GM23338 (cell line): Measurements from ENCODE around the gene RBPJL. TPM values are rescaled to one million over a fixed set of nuclear protein-coding genes. Genes with fewer than 3 reads are reported as not detected.

Source experiments
- ATAC-seq: fragments of 200-7000 bp; cut with Tn5 transposase; 3 replicates; pipeline ENCODE4 v1.9.1; 2020
- DNase-seq: peaks from one replicate; pipeline ENCODE4 v3.0.0-alpha.2; 2015; ENCODE audit warnings: low spot score
- H2AFZ ChIP-seq: fragments of 200-600 bp; sonication (generic); 2 replicates; pipeline ENCODE4 v1.8.0; 2016; ENCODE audit warnings: antibody characterized with exemption, mild to moderate bottlenecking, moderate library complexity
- H3F3A ChIP-seq: fragments of 200-600 bp; sonication (generic); replicated peaks from 2 replicates; pipeline ENCODE4 v1.8.0; 2017; ENCODE audit warnings: antibody characterized with exemption, mixed run types, low read depth
- H3K27ac ChIP-seq: fragments of 200-600 bp; sonication (generic); 2 replicates; pipeline ENCODE4 v1.6.1; 2016; ENCODE audit warnings: low read depth
- H3K27me3 ChIP-seq: fragments of 200-600 bp; sonication (generic); 2 replicates; pipeline ENCODE4 v1.8.0; 2016; ENCODE audit warnings: mild to moderate bottlenecking, mixed run types, moderate library complexity; ENCODE audit not compliant: insufficient read depth
- H3K36me3 ChIP-seq: fragments of 200-600 bp; sonication (generic); 2 replicates; pipeline ENCODE4 v1.8.0; 2016; ENCODE audit warnings: mild to moderate bottlenecking; ENCODE audit not compliant: insufficient read depth
- H3K4me1 ChIP-seq: fragments of 200-600 bp; sonication (generic); 2 replicates; pipeline ENCODE4 v1.8.0; 2016; ENCODE audit warnings: mild to moderate bottlenecking, moderate library complexity; ENCODE audit not compliant: insufficient read depth
- H3K4me2 ChIP-seq: fragments of 200-600 bp; sonication (generic); 2 replicates; pipeline ENCODE4 v1.7.1; 2017; ENCODE audit warnings: mixed run types
- H3K4me3 ChIP-seq: fragments of 200-600 bp; sonication (generic); 2 replicates; pipeline ENCODE4 v1.6.1; 2016; ENCODE audit warnings: mixed run types
- H3K79me2 ChIP-seq: fragments of 200-600 bp; sonication (generic); replicated peaks from 2 replicates; pipeline ENCODE4 v1.8.0; 2017; ENCODE audit warnings: mild to moderate bottlenecking; ENCODE audit not compliant: insufficient read depth
- H3K9me2 ChIP-seq: fragments of 200-600 bp; sonication (generic); 2 replicates; pipeline ENCODE4 v1.8.0; 2017; ENCODE audit not compliant: insufficient read depth
- H4K20me1 ChIP-seq: fragments of 200-600 bp; sonication (generic); replicated peaks from 2 replicates; pipeline ENCODE4 v1.8.0; 2017; ENCODE audit warnings: mild to moderate bottlenecking; ENCODE audit not compliant: insufficient read depth
- H3K27ac Mint-ChIP-seq: 2 replicates; pipeline ENCODE4 v1.8.0; 2020; ENCODE audit warnings: inconsistent platforms, mild to moderate bottlenecking, moderate library complexity, mixed read lengths
- H3K27me3 Mint-ChIP-seq: 3 replicates; pipeline ENCODE4 v1.8.0; 2022; ENCODE audit warnings: low read depth, mild to moderate bottlenecking, moderate library complexity, mixed read lengths, inconsistent platforms; ENCODE audit not compliant: insufficient read depth, poor library complexity
- H3K36me3 Mint-ChIP-seq: 3 replicates; pipeline ENCODE4 v1.8.0; 2021; ENCODE audit warnings: low read depth, mild to moderate bottlenecking, inconsistent platforms, moderate library complexity, mixed read lengths
- H3K4me1 Mint-ChIP-seq: 3 replicates; pipeline ENCODE4 v1.8.0; 2020; ENCODE audit warnings: mild to moderate bottlenecking, inconsistent platforms, mixed read lengths
- H3K4me3 Mint-ChIP-seq: 3 replicates; pipeline ENCODE4 v1.8.0; 2021; ENCODE audit warnings: moderate library complexity, mild to moderate bottlenecking, inconsistent platforms, mixed read lengths
- H3K9me3 Mint-ChIP-seq: 3 replicates; pipeline ENCODE4 v1.8.0; 2020; ENCODE audit warnings: moderate library complexity, mild to moderate bottlenecking, inconsistent platforms, mixed read lengths
- STAT1 ChIP-seq: IDR thresholded peaks from one replicate; pipeline ENCODE4 v1.6.1; 2016; ENCODE audit warnings: antibody characterized with exemption; ENCODE audit not compliant: unreplicated experiment
- ZNF462 ChIP-seq: fragments of 250-450 bp; sonication (Bioruptor Pico); IDR thresholded peaks from 2 replicates; pipeline ENCODE4 v1.5.0; 2020; ENCODE audit warnings: mild to moderate bottlenecking, moderate library complexity
- polyA plus RNA-seq: library from polyadenylated mRNA; unstranded; fragments of >200 nt; fragmentation: Nextera tagmentation; extraction: Ambion mirVana; gene quantifications from 2 replicates; pipeline ENCODE4 v1.2.1, GENCODE V29; 2016
- total RNA-seq: library from RNA; depleted of rRNA; stranded (reverse); fragments of >200 nt; shearing (Covaris generic); gene quantifications from 2 replicates; pipeline ENCODE4 v1.2.3, GENCODE V29; 2014
- TF ChIP-seq, protein P1 (sequence below): IDR thresholded peaks from one replicate; pipeline ENCODE4 v1.6.1; 2018; ENCODE audit warnings: antibody characterized with exemption; ENCODE audit not compliant: unreplicated experiment

The RBPJL gene
- total and polyA plus RNA-seq, 2 experiments from 2014 or later, result 0.44 to 0.66 TPM

- Mint-ChIP-seq H3K36me3 (peaks cover 5% of the 10 kb centered on the region; the same call in 2 of the 3 replicates), H3K4me3 (no peak overlapping the region), H3K27me3 (no peaks in the 10 kb centered on the region), H3K9me3 (no peaks in the 10 kb centered on the region), H3K27ac (no peak overlapping the region), H3K4me1 (peaks cover 12% of the 10 kb centered on the region)
- Histone ChIP-seq H3K27ac (no peak overlapping the region), H3K36me3 (no peaks in the 10 kb centered on the region), H3F3A (no peaks in the 10 kb centered on the region), H4K20me1 (no peaks in the 10 kb centered on the region), H3K27me3 (no peaks in the 10 kb centered on the region), H3K4me3 (no peak overlapping the region), H3K4me1 (no peaks in the 10 kb centered on the region), H2AFZ (no peak overlapping the region), H3K9me2 (no peaks in the 10 kb centered on the region), H3K79me2 (no peaks in the 10 kb centered on the region), H3K4me2 (no peak overlapping the region)
- no peak for DNase-seq
- no peak for TF ChIP-seq ZNF462 (CRISPR knock-in tag)
- TF ChIP-seq, protein P1, sequence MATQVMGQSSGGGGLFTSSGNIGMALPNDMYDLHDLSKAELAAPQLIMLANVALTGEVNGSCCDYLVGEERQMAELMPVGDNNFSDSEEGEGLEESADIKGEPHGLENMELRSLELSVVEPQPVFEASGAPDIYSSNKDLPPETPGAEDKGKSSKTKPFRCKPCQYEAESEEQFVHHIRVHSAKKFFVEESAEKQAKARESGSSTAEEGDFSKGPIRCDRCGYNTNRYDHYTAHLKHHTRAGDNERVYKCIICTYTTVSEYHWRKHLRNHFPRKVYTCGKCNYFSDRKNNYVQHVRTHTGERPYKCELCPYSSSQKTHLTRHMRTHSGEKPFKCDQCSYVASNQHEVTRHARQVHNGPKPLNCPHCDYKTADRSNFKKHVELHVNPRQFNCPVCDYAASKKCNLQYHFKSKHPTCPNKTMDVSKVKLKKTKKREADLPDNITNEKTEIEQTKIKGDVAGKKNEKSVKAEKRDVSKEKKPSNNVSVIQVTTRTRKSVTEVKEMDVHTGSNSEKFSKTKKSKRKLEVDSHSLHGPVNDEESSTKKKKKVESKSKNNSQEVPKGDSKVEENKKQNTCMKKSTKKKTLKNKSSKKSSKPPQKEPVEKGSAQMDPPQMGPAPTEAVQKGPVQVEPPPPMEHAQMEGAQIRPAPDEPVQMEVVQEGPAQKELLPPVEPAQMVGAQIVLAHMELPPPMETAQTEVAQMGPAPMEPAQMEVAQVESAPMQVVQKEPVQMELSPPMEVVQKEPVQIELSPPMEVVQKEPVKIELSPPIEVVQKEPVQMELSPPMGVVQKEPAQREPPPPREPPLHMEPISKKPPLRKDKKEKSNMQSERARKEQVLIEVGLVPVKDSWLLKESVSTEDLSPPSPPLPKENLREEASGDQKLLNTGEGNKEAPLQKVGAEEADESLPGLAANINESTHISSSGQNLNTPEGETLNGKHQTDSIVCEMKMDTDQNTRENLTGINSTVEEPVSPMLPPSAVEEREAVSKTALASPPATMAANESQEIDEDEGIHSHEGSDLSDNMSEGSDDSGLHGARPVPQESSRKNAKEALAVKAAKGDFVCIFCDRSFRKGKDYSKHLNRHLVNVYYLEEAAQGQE, result no peak
- no peak for TF ChIP-seq STAT1
- no peak for ATAC-seq
Observed at GRCh38 chr20:45320948-45321595, 14.4 kb downstream of the RBPJL start.
